ENCODE data around the gene INPP5J.

DNA sequence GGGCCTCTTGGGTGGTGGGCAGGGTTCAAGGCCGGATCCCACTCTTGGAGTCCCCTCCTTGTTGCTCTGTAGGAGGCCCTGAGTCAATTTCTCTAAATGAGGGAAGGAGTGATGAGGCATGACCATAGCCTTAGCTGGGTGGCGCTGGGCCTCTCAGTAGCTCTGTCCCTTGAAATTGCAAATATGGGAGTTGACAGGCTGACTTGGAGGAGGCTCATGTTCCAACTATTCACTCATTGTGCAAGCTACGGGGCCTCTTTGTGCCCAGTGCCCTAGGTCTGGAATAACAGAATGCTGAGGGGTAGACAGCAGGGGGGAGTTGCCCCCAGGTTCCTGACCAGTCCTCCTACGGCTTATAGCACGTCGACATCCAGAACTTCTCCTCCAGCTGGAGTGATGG, 23.4 kb upstream of the INPP5J start:
- TF ChIP-seq POLR2A (IDR thresholded peaks at IDR 0.05), result no peak
- TF ChIP-seq, protein P1, sequence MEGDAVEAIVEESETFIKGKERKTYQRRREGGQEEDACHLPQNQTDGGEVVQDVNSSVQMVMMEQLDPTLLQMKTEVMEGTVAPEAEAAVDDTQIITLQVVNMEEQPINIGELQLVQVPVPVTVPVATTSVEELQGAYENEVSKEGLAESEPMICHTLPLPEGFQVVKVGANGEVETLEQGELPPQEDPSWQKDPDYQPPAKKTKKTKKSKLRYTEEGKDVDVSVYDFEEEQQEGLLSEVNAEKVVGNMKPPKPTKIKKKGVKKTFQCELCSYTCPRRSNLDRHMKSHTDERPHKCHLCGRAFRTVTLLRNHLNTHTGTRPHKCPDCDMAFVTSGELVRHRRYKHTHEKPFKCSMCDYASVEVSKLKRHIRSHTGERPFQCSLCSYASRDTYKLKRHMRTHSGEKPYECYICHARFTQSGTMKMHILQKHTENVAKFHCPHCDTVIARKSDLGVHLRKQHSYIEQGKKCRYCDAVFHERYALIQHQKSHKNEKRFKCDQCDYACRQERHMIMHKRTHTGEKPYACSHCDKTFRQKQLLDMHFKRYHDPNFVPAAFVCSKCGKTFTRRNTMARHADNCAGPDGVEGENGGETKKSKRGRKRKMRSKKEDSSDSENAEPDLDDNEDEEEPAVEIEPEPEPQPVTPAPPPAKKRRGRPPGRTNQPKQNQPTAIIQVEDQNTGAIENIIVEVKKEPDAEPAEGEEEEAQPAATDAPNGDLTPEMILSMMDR (IDR thresholded peaks at IDR 0.05), result no peak

Data from esophagus squamous epithelium (tissue), 4 donors.